Chondrocyte (in vitro differentiated cells): ENCODE data around the gene GJB4. TPM values are rescaled to one million over a fixed set of nuclear protein-coding genes. Genes with fewer than 3 reads are reported as not detected.
A peak's percentile ranks its signal among the peaks of the same experiment; 100 is the strongest.
"Not testable (repeated sequence)": the region's sequence is repeated elsewhere in the genome, so short reads cannot be mapped to it uniquely, and the experiment has no call there.

ENCODE experiments used
- DNase-seq: peaks from one replicate; pipeline ENCODE4 v3.0.0; 2021; ENCODE audit warnings: mixed read lengths, low spot score
- H3K27ac Mint-ChIP-seq: one replicate; pipeline ENCODE4 v1.8.0; 2021; ENCODE audit warnings: mild to moderate bottlenecking, moderate library complexity, mixed read lengths; ENCODE audit not compliant: unreplicated experiment
- H3K27me3 Mint-ChIP-seq: 2 replicates; pipeline ENCODE4 v1.8.0; 2021; ENCODE audit warnings: low read depth, mixed read lengths
- H3K36me3 Mint-ChIP-seq: 2 replicates; pipeline ENCODE4 v1.8.0; 2021; ENCODE audit warnings: low read depth, mixed read lengths
- H3K4me1 Mint-ChIP-seq: 2 replicates; pipeline ENCODE4 v1.8.0; 2021; ENCODE audit warnings: low read depth, mild to moderate bottlenecking, mixed read lengths
- H3K4me3 Mint-ChIP-seq: one replicate; pipeline ENCODE4 v1.8.0; 2021; ENCODE audit warnings: mild to moderate bottlenecking, moderate library complexity, mixed read lengths; ENCODE audit not compliant: unreplicated experiment
- H3K9me3 Mint-ChIP-seq: 2 replicates; pipeline ENCODE4 v1.8.0; 2021; ENCODE audit warnings: low read depth, mixed read lengths
- total RNA-seq: library from RNA; stranded (reverse); gene quantifications from 3 replicates; pipeline ENCODE4 v1.2.1, GENCODE V29; 2021
- TF ChIP-seq, protein P1 (sequence below): fragments of 200-600 bp; sonication (generic); IDR thresholded peaks from 2 replicates; pipeline ENCODE4 v1.5.0; 2021; ENCODE audit warnings: antibody characterized with exemption, mild to moderate bottlenecking, moderate library complexity

Gene GJB4
- total RNA-seq, 1 donor from 2014 or later, result not detected

DNA sequence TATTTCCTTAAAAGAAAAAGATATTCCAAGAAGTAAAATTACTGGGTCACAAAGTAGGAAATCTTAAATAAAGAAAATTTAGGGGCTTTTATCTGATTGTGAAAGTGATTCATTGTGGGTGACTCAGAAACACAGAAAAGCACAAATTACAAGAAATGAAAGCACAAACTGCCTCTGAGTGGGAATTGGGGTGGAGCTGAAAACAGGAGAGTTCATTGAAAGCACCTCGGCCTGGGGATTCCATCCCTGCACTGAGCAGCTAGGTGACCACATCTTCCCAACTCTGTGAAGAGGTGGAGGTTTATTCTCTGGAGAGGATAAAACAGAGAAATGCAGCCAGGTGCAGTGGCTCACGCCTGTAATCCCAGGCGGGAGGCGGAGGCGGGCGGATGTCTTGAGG lies 40.7 kb downstream of the GJB4 start:
- Mint-ChIP-seq H3K27ac (no peak overlapping the region), H3K4me3 (no peak overlapping the region), H3K4me1 (peaks cover 6% of the 10 kb centered on the region), H3K27me3 (peaks cover 1% of the 10 kb centered on the region), H3K36me3 (peaks cover 11% of the 10 kb centered on the region), H3K9me3 (peaks cover 7% of the 10 kb centered on the region)
- DNase-seq, result no peak
- TF ChIP-seq, protein P1, sequence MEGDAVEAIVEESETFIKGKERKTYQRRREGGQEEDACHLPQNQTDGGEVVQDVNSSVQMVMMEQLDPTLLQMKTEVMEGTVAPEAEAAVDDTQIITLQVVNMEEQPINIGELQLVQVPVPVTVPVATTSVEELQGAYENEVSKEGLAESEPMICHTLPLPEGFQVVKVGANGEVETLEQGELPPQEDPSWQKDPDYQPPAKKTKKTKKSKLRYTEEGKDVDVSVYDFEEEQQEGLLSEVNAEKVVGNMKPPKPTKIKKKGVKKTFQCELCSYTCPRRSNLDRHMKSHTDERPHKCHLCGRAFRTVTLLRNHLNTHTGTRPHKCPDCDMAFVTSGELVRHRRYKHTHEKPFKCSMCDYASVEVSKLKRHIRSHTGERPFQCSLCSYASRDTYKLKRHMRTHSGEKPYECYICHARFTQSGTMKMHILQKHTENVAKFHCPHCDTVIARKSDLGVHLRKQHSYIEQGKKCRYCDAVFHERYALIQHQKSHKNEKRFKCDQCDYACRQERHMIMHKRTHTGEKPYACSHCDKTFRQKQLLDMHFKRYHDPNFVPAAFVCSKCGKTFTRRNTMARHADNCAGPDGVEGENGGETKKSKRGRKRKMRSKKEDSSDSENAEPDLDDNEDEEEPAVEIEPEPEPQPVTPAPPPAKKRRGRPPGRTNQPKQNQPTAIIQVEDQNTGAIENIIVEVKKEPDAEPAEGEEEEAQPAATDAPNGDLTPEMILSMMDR, result no peak

GRCh38 chr1:34803770-34804169 lies 44.2 kb downstream of the GJB4 start:
- Mint-ChIP-seq H3K4me1 (peaks cover 17% of the 10 kb centered on the region), H3K27ac (no peak overlapping the region), H3K9me3 (peaks cover 7% of the 10 kb centered on the region), H3K4me3 (no peak overlapping the region), H3K27me3 (no peaks in the 10 kb centered on the region), H3K36me3 (peaks cover 6% of the 10 kb centered on the region)
- TF ChIP-seq, protein P1, result no peak
- no peak for DNase-seq

- Mint-ChIP-seq H3K4me1 (peaks cover 14% of the 10 kb centered on the region), H3K4me3 (no peak overlapping the region), H3K27me3 (no peaks in the 10 kb centered on the region), H3K9me3 (peaks cover 11% of the 10 kb centered on the region), H3K36me3 (peaks cover 6% of the 10 kb centered on the region), H3K27ac (peak overlapping the region; percentile 1)
- TF ChIP-seq, protein P1, result no peak
- no peak for DNase-seq
These were observed 46.9 kb downstream of the GJB4 start for GRCh38 chr1:34806396-34806795.

DNA sequence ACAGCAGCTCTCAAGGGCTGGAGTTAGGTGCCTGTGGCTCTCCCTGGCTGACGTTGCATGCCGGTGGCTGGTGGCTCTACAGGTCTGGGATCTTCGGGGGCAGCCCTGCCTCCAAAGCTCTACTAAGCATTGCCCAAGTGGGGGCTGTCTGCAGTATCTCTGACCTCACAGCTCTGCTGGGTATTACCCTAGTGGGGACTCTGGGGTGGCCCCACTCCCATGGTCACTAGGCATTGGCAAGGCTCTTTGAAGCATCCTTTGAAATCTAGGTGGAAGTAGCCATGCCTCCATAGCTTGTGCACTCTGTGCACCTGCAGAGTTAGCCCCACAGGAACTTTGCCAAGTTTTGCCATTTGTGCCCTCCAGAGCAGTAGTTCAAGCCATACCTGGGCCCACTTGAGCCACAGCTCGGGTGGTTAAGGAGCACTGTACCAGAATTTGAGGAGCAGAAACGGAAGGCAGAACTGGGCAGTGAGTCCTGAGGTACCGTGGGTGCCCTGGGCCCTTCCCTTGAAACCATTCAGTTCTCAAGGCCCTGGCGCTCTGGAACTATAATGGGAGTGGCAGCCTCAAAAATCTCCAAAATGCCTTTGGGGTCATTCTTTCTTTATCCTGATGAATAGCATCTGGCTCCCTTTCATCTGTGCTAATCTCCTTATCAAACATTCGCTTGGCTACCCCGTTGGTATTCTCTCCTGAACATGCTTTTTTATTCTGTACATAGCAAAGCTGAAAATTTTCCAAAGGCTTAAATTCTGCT lies 48.7 kb downstream of the GJB4 start:
- no peaks in the 10 kb centered on the region for H3K27me3 Mint-ChIP-seq
- peaks cover 11% of the 10 kb centered on the region for H3K9me3 Mint-ChIP-seq

GRCh38 chr1:34810781-34811180 lies 51.2 kb downstream of the GJB4 start:
- not testable (repeated sequence) for H3K9me3 Mint-ChIP-seq, H3K36me3 Mint-ChIP-seq, H3K27me3 Mint-ChIP-seq, H3K27ac Mint-ChIP-seq, H3K4me3 Mint-ChIP-seq, DNase-seq
- peaks cover 35% of the 10 kb centered on the region for H3K4me1 Mint-ChIP-seq

More for the DNA sequence above, 48.7 kb downstream of the GJB4 start:
- no peak for DNase-seq
- Mint-ChIP-seq H3K27ac (no peak overlapping the region), H3K4me3 (no peak overlapping the region), H3K4me1 (peaks cover 14% of the 10 kb centered on the region), H3K36me3 (peaks cover 6% of the 10 kb centered on the region)
- TF ChIP-seq, protein P1, result no peak

Other genes with a start within 250 kb of the GJB4 start
- gene GJB5, start 4.7 kb upstream of the GJB4 start, total RNA-seq, result not detected in 3 replicates
- not detected in 3 replicates for gene GJB3, start 21.5 kb downstream of the GJB4 start, total RNA-seq
- 0.87 to 11.6 TPM (median 10.7 TPM) in 3 replicates for gene GJA4, start 33.3 kb downstream of the GJB4 start, total RNA-seq
- 39.6 to 41.4 TPM (median 40.6 TPM) in 3 replicates for gene SMIM12, start 100.0 kb downstream of the GJB4 start, total RNA-seq
- gene DLGAP3, start 169.9 kb downstream of the GJB4 start, total RNA-seq, result 0.12 to 0.64 TPM (median 0.22 TPM) in 3 replicates
- 16.2 to 19.1 TPM (median 17.7 TPM) in 3 replicates for gene TMEM35B, start 225.6 kb downstream of the GJB4 start, total RNA-seq